Small intestine (tissue), 7 donors: ENCODE measurements around the gene TMPRSS9. TPM values are rescaled to one million over a fixed set of nuclear protein-coding genes. Genes with fewer than 3 reads are reported as not detected.

Experiments used
- DNase-seq, 2 donors: peaks; one replicate each; pipeline versions ENCODE4 v3.0.0 to v3.0.0-alpha.2; 2013
- FAIRE-seq: peaks from 2 replicates; lab custom pipeline; 2012; peaks lifted over from hg19 to GRCh38; lab: Jason Lieb, UNC
- H3K27ac ChIP-seq, 3 donors: one replicate each; pipeline ENCODE4 v1.5.1; 2013; ENCODE audit warnings: low read length in 2 of 3, mild to moderate bottlenecking in 2 of 3, control low read depth in 1 of 3, inconsistent platforms in 1 of 3, low read depth in 1 of 3, moderate library complexity in 1 of 3
- H3K27me3 ChIP-seq, 3 donors: one replicate each; pipeline ENCODE4 v1.6.1; 2013; ENCODE audit warnings: low read length in 3 of 3, inconsistent platforms in 1 of 3; ENCODE audit not compliant: control insufficient read depth in 3 of 3, insufficient read depth in 3 of 3
- H3K36me3 ChIP-seq, 3 donors: one replicate each; pipeline ENCODE4 v1.6.1; 2013; ENCODE audit warnings: low read length in 3 of 3, inconsistent platforms in 1 of 3, low read depth in 1 of 3, mild to moderate bottlenecking in 1 of 3, moderate library complexity in 1 of 3; ENCODE audit not compliant: control insufficient read depth in 3 of 3, insufficient read depth in 2 of 3
- H3K4me1 ChIP-seq, 3 donors: one replicate each; pipeline ENCODE4 v1.6.1; 2013; ENCODE audit warnings: low read length in 2 of 3, inconsistent platforms in 1 of 3, low read depth in 1 of 3, mild to moderate bottlenecking in 1 of 3, moderate library complexity in 1 of 3; ENCODE audit not compliant: control insufficient read depth in 3 of 3, insufficient read depth in 2 of 3
- H3K4me3 ChIP-seq, 3 donors: one replicate each; pipeline ENCODE4 v1.5.1; 2013; ENCODE audit warnings: low read length in 3 of 3, control low read depth in 1 of 3, inconsistent platforms in 1 of 3, low read depth in 1 of 3, mild to moderate bottlenecking in 1 of 3, moderate library complexity in 1 of 3
- H3K9me3 ChIP-seq, 2 donors: one replicate each; pipeline ENCODE4 v1.6.1; 2013; ENCODE audit warnings: low read depth in 1 of 2, low read length in 1 of 2; ENCODE audit not compliant: control insufficient read depth in 2 of 2, insufficient read depth in 1 of 2
- WGBS, 3 donors: extraction: QIAGEN DNeasy Blood & Tissue Kit; methylation state at CpG; one replicate each; pipeline ENCODE4 v1.1.7; 2013; 5-methylcytosine and 5-hydroxymethylcytosine counted together
- polyA plus RNA-seq, 4 donors: library from polyadenylated mRNA; stranded (reverse) in 3 of 4; unstranded in 1 of 4; fragments of 200-250 nt in 3 of 4; fragments of 120-200 nt in 1 of 4; gene quantifications; one replicate each; pipeline versions ENCODE4 v1.2.1 to v1.2.3, GENCODE V29; 2013
- donor health status: healthy with polysubstance abuse.
- donor health status: control.
- donor health status: control.
- donor health status: Bipolar disorder and iron deficiency.
- donor health status: healthy.

TMPRSS9 gene
- polyA plus RNA-seq, 4 donors: 0.53 to 0.54 TPM; not detected in 2

GRCh38 chr19:2436384-2436783, 76.3 kb downstream of the TMPRSS9 start:
- Histone ChIP-seq H3K4me3 (no peak overlapping the region), H3K27me3 (no peaks in the 10 kb centered on the region), H3K9me3 (no peaks in the 10 kb centered on the region), H3K36me3 (peaks cover 3 to 70% (median 7%) of the 10 kb centered on the region in 3 donors), H3K4me1 (no peaks in the 10 kb centered on the region), H3K27ac (no peak overlapping the region)
- no peak for DNase-seq
- 96 to 98% (median 96%) methylated on average over 23 to 39 of the region's 39 CpGs for WGBS, 3 donors
- no peak for FAIRE-seq

- 97 to 98% (median 97%) methylated on average over 13 to 15 of the region's 15 CpGs for WGBS, 3 donors
- H3K27ac ChIP-seq: no peak overlapping the region
- FAIRE-seq (no peak), DNase-seq (no peak)
- H3K9me3 ChIP-seq: no peaks in the 10 kb centered on the region
- H3K27me3 ChIP-seq: no peaks in the 10 kb centered on the region
- H3K4me1 ChIP-seq: no peaks in the 10 kb centered on the region
- no peak overlapping the region for H3K4me3 ChIP-seq
- peaks cover 3 to 70% (median 7%) of the 10 kb centered on the region in 3 donors for H3K36me3 ChIP-seq
These were observed 76.9 kb downstream of the TMPRSS9 start for GRCh38 chr19:2436926-2437325.

DNA sequence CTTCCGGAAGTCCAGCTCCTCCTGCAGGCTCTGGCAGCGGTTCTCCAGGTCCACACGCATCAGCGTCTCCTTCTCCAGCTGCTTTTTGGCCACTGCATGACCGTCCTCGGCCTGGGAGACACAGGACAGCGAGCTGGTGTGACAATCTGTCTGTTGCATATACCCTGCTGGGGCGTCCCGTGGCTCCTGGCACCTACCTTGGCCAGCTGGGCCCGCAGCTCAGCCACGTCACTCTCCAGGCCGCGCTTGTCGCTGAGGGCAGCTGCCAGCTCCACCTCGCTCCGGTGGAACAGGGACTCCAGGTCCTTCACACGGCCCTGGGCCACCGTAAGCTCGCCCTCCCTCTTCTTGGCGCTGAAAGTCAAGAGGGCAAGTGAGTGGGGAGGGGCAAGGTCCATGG, 78.1 kb downstream of the TMPRSS9 start:
- no peaks in the 10 kb centered on the region for H3K9me3 ChIP-seq
- H3K4me1 ChIP-seq: no peaks in the 10 kb centered on the region
- H3K4me3 ChIP-seq: no peak overlapping the region
- FAIRE-seq (no peak), DNase-seq (no peak)
- H3K27ac ChIP-seq: no peak overlapping the region
- peaks cover 3 to 75% (median 11%) of the 10 kb centered on the region in 3 donors for H3K36me3 ChIP-seq
- no peaks in the 10 kb centered on the region for H3K27me3 ChIP-seq
- 91 to 95% (median 93%) methylated on average over 19 to 20 of the region's 20 CpGs for WGBS, 3 donors

- FAIRE-seq (no peak), DNase-seq (no peak)
- peaks cover 0 to 77% (median 7%) of the 10 kb centered on the region in 3 donors for H3K36me3 ChIP-seq
- H3K9me3 ChIP-seq: no peaks in the 10 kb centered on the region
- no peak overlapping the region for H3K27ac ChIP-seq
- WGBS, 3 donors: 96 to 100% (median 96%) methylated on average over 1 of the region's 1 CpG
- H3K27me3 ChIP-seq: no peaks in the 10 kb centered on the region
- no peaks in the 10 kb centered on the region for H3K4me1 ChIP-seq
- H3K4me3 ChIP-seq: no peak overlapping the region
These were observed 80.5 kb downstream of the TMPRSS9 start for GRCh38 chr19:2440515-2440914.

DNA sequence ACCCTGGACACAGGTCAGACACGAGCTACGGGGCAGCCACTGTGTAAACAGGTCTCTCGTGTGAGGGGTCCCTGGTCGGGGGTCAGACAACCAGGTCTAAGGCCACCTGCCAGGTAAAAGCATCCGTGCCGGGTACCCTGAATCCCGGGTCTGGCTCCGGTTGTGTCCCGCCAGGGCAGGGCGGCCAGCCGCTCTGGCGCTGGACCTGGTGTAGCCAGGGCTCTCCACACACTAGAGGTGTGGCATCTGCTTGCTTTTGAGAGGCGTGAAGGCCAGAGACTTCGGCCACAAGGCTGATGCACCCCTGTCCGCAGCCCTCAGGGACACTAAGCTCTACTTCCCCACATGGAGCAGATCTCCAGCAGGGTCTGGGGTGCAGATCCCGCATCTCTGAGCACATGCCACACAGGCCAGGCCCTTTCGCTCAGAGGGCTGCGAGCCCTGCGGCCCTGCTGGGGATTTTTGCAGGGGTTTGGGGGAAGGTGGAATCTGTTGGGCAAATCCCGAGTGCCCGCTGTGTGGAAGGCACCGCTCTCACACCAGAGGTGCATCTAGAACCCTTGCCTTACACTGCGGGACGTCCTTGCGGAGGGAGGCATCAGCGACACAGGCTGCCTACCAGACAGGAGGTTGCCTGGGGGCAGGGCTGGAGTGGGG, 81.2 kb downstream of the TMPRSS9 start:
- FAIRE-seq: no peak
- Histone ChIP-seq H3K4me1 (peaks cover 0 to under 1% (median 0%) of the 10 kb centered on the region in 3 donors), H3K27me3 (no peaks in the 10 kb centered on the region), H3K27ac (no peak overlapping the region), H3K9me3 (no peaks in the 10 kb centered on the region), H3K4me3 (no peak overlapping the region), H3K36me3 (peaks cover 0 to 74% (median 7%) of the 10 kb centered on the region in 3 donors)
- DNase-seq: no peak
- WGBS, 3 donors: 95 to 98% (median 98%) methylated on average over 26 of the region's 26 CpGs

- peaks cover 0 to 3% (median 0%) of the 10 kb centered on the region in 3 donors for H3K4me1 ChIP-seq
- FAIRE-seq (no peak), DNase-seq (no peak)
- H3K27me3 ChIP-seq: no peaks in the 10 kb centered on the region
- 92 to 95% (median 94%) methylated on average over 22 of the region's 22 CpGs for WGBS, 3 donors
- no peak overlapping the region for H3K27ac ChIP-seq
- H3K4me3 ChIP-seq: no peak overlapping the region
- peaks cover 0 to 70% (median 7%) of the 10 kb centered on the region in 3 donors for H3K36me3 ChIP-seq
- no peaks in the 10 kb centered on the region for H3K9me3 ChIP-seq
These were observed 83.2 kb downstream of the TMPRSS9 start for GRCh38 chr19:2443116-2443784.

DNA sequence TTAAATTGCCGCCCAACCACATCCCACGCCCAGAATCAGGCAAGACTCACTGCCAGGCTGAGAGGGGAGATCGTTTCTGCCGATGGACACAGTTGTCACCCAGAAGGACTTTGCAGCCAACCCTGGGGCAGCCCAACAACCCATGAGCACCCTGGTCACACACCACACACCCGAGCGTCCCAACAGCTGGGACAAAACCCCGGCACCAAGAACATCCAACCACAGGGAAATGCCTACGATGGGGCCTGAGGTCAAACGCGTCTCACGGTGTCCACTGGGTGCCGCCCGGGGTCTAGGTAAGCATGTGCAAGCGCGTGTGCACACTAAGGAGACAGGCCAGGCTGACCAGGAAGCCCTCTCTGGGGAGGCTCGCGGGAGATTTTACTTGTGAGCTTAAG, 83.7 kb downstream of the TMPRSS9 start:
- Histone ChIP-seq H3K27me3 (no peaks in the 10 kb centered on the region), H3K36me3 (peaks cover 0 to 71% (median 7%) of the 10 kb centered on the region in 3 donors), H3K27ac (no peak overlapping the region), H3K4me3 (no peak overlapping the region), H3K9me3 (no peaks in the 10 kb centered on the region), H3K4me1 (peaks cover 0 to 3% (median 0%) of the 10 kb centered on the region in 3 donors)
- DNase-seq: no peak
- 90 to 95% (median 91%) methylated on average over 17 of the region's 17 CpGs for WGBS, 3 donors
- no peak for FAIRE-seq

DNA sequence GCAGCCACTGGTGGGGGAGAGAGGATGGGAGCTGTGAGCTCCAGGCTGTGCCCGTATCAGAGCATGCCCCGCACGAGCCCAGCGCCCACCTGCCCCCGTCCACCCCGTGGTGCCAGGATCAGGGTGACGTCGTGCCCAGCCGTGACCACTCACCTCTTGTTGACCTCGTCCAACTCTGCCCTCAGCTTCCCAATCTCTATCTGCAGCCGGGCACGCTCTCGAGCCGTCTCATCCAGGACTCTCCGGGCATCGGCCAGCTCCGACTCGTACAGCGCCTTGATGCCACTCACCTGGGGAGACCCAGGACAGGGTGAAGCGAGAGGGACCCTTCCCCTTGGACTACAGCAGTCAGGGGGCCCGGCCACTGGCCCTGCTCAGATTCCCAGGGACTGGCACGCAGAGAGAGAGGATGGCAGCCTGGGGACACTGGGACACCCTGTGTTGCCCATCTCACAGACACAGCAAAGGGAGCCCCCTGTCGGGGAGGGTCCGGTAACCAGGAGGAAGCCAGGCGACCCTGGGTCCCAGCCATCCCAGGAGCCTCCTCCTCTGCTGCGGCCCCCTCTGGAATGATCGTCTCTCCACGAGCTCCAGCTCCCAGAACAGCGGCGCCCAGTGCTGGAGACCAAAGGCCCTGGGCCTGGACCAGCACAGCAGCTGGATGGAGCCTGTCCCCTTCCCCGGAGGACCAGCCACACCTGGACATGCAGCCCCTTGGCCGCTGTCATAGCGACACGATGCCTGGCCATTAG, 84.4 kb downstream of the TMPRSS9 start:
- Histone ChIP-seq H3K27ac (no peak overlapping the region), H3K9me3 (no peaks in the 10 kb centered on the region), H3K27me3 (no peaks in the 10 kb centered on the region), H3K4me1 (peaks cover 0 to 3% (median 0%) of the 10 kb centered on the region in 3 donors), H3K36me3 (peaks cover 0 to 72% (median 7%) of the 10 kb centered on the region in 3 donors), H3K4me3 (no peak overlapping the region)
- WGBS, 3 donors: 93 to 95% (median 94%) methylated on average over 34 of the region's 34 CpGs
- FAIRE-seq: no peak
- no peak for DNase-seq
